ENCODE measurements around the gene ACYP1. TPM values are rescaled to one million over a fixed set of nuclear protein-coding genes. Genes with fewer than 3 reads are reported as not detected.
A peak's percentile ranks its signal among the peaks of the same experiment; 100 is the strongest.

ACYP1 gene
- 4.2 to 11.7 TPM (median 6.8 TPM) in 3 replicates for total RNA-seq
- long read RNA-seq, partial matches to known transcripts, result 0 of 5 reads
- long read RNA-seq, other reads (novel, unspliced or antisense), result 2 of 5 reads

GRCh38 chr14:75063491-75064204 lies at the start of gene ACYP1:
TSS of gene ACYP1 (minus strand) at chr14:75064024. CDS start at chr14:75063553, 471 bp downstream.
- peak within 1 kb of the TSS; percentile 84 for H3K27ac Mint-ChIP-seq (ENCODE audit: unreplicated experiment)
- peak within 1 kb of the TSS; percentile 100 for H3K4me3 Mint-ChIP-seq (ENCODE audit: unreplicated experiment)
- H3K9me3 Mint-ChIP-seq (ENCODE audit: low read depth), result peaks cover 2% of the 10 kb centered on the region
- H3K36me3 Mint-ChIP-seq (ENCODE audit: low read depth), result peaks cover 4% of the 10 kb centered on the region
- TF ChIP-seq, protein P1, sequence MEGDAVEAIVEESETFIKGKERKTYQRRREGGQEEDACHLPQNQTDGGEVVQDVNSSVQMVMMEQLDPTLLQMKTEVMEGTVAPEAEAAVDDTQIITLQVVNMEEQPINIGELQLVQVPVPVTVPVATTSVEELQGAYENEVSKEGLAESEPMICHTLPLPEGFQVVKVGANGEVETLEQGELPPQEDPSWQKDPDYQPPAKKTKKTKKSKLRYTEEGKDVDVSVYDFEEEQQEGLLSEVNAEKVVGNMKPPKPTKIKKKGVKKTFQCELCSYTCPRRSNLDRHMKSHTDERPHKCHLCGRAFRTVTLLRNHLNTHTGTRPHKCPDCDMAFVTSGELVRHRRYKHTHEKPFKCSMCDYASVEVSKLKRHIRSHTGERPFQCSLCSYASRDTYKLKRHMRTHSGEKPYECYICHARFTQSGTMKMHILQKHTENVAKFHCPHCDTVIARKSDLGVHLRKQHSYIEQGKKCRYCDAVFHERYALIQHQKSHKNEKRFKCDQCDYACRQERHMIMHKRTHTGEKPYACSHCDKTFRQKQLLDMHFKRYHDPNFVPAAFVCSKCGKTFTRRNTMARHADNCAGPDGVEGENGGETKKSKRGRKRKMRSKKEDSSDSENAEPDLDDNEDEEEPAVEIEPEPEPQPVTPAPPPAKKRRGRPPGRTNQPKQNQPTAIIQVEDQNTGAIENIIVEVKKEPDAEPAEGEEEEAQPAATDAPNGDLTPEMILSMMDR (IDR thresholded peaks at IDR 0.05), result peak; percentile 20
- no peaks in the 10 kb centered on the region for H3K27me3 Mint-ChIP-seq (ENCODE audit: low read depth)
- peak; percentile 96 for DNase-seq (ENCODE audit: low spot score)
- peaks cover 23% of the 10 kb centered on the region for H3K4me1 Mint-ChIP-seq (ENCODE audit: low read depth)

- H3K27ac Mint-ChIP-seq (ENCODE audit: unreplicated experiment), result no peak overlapping the region
- no peak overlapping the region for H3K4me3 Mint-ChIP-seq (ENCODE audit: unreplicated experiment)
- TF ChIP-seq, protein P1 (IDR thresholded peaks at IDR 0.05), result no peak
- H3K27me3 Mint-ChIP-seq (ENCODE audit: low read depth), result no peaks in the 10 kb centered on the region
- no peaks in the 10 kb centered on the region for H3K9me3 Mint-ChIP-seq (ENCODE audit: low read depth)
- no peak for DNase-seq (ENCODE audit: low spot score)
- peaks cover 5% of the 10 kb centered on the region for H3K4me1 Mint-ChIP-seq (ENCODE audit: low read depth)
- peaks cover 46% of the 10 kb centered on the region for H3K36me3 Mint-ChIP-seq (ENCODE audit: low read depth)
Measured at GRCh38 chr14:75109877-75110276, 46.1 kb upstream of the ACYP1 start.

- no peak overlapping the region for H3K4me3 Mint-ChIP-seq (ENCODE audit: unreplicated experiment)
- H3K4me1 Mint-ChIP-seq (ENCODE audit: low read depth), result peaks cover 5% of the 10 kb centered on the region
- H3K27me3 Mint-ChIP-seq (ENCODE audit: low read depth), result no peaks in the 10 kb centered on the region
- no peak for DNase-seq (ENCODE audit: low spot score)
- no peak overlapping the region for H3K27ac Mint-ChIP-seq (ENCODE audit: unreplicated experiment)
- peaks cover 46% of the 10 kb centered on the region for H3K36me3 Mint-ChIP-seq (ENCODE audit: low read depth)
- TF ChIP-seq, protein P1 (IDR thresholded peaks at IDR 0.05), result no peak
- no peaks in the 10 kb centered on the region for H3K9me3 Mint-ChIP-seq (ENCODE audit: low read depth)
Measured at GRCh38 chr14:75107186-75107585, 43.4 kb upstream of the ACYP1 start.

GRCh38 chr14:75101491-75101890 lies 37.7 kb upstream of the ACYP1 start:
- no peaks in the 10 kb centered on the region for H3K9me3 Mint-ChIP-seq (ENCODE audit: low read depth)
- peaks cover 38% of the 10 kb centered on the region for H3K36me3 Mint-ChIP-seq (ENCODE audit: low read depth)
- DNase-seq (ENCODE audit: low spot score), result no peak
- H3K27me3 Mint-ChIP-seq (ENCODE audit: low read depth), result no peaks in the 10 kb centered on the region
- H3K4me3 Mint-ChIP-seq (ENCODE audit: unreplicated experiment), result no peak overlapping the region
- TF ChIP-seq, protein P1 (IDR thresholded peaks at IDR 0.05), result no peak
- no peak overlapping the region for H3K27ac Mint-ChIP-seq (ENCODE audit: unreplicated experiment)
- H3K4me1 Mint-ChIP-seq (ENCODE audit: low read depth), result no peaks in the 10 kb centered on the region

DNA sequence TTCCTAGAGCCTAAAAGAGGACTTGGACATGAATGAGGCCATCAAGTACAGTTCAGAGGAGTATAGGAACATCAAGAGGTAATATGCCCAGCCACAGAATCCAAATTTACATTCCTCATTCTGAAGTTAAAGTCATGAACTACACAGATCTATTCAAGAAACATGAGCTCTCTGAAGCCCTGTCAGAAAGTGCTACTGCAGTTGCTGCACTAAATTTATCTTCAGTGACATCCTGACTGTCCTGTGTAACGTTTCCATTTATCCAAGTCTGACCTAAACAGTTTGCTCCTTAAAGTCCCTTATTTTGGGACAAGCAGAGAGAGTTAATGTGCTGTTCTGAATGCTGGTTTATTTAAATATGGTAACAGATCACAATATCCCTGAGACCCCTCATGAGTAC lies 34.9 kb upstream of the ACYP1 start:
- Mint-ChIP-seq H3K4me3 (ENCODE audit: unreplicated experiment) (no peak overlapping the region), H3K9me3 (ENCODE audit: low read depth) (no peaks in the 10 kb centered on the region), H3K27ac (ENCODE audit: unreplicated experiment) (no peak overlapping the region), H3K36me3 (ENCODE audit: low read depth) (peaks cover 35% of the 10 kb centered on the region), H3K4me1 (ENCODE audit: low read depth) (no peaks in the 10 kb centered on the region), H3K27me3 (ENCODE audit: low read depth) (no peaks in the 10 kb centered on the region)
- no peak for DNase-seq (ENCODE audit: low spot score)
- TF ChIP-seq, protein P1 (IDR thresholded peaks at IDR 0.05), result no peak

All from chondrocyte (in vitro differentiated cells).